ENCODE data around the gene GSG1L. TPM values are rescaled to one million over a fixed set of nuclear protein-coding genes. Genes with fewer than 3 reads are reported as not detected.
A peak's percentile ranks its signal among the peaks of the same experiment; 100 is the strongest.

The GSG1L gene
- total RNA-seq, 1 donor from 2014 or later, result 1.6 TPM

DNA sequence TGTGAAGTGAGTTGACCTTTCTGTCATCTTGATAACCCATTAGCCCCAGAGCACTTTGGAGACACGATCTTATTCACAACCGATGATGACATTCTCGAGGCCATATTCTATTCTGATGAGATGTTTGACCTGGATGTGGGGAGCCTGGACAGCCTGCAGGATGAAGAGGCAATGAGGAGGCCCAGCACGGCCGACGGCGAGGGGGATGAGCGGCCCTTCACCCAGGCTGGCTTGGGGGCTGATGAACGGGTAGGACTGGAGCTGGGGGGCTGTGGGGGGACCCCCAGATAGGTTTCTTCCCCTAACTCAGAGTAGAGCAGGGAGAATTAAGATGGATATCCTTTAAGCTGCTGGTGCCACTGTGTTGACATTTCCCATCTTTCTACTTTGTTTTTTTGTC, 311.8 kb downstream of the GSG1L start:
- Histone ChIP-seq H3K36me3 (peaks cover 5% of the 10 kb centered on the region), H3K27me3 (no peaks in the 10 kb centered on the region), H3K4me1 (no peaks in the 10 kb centered on the region), H3K4me3 (no peak overlapping the region), H3K27ac (no peak overlapping the region), H3K9me3 (no peaks in the 10 kb centered on the region)
- ATAC-seq, result no peak
- intact Hi-C loops (cut with DNase I), result no loop called here
- no peak for DNase-seq
- TF ChIP-seq, protein P1, sequence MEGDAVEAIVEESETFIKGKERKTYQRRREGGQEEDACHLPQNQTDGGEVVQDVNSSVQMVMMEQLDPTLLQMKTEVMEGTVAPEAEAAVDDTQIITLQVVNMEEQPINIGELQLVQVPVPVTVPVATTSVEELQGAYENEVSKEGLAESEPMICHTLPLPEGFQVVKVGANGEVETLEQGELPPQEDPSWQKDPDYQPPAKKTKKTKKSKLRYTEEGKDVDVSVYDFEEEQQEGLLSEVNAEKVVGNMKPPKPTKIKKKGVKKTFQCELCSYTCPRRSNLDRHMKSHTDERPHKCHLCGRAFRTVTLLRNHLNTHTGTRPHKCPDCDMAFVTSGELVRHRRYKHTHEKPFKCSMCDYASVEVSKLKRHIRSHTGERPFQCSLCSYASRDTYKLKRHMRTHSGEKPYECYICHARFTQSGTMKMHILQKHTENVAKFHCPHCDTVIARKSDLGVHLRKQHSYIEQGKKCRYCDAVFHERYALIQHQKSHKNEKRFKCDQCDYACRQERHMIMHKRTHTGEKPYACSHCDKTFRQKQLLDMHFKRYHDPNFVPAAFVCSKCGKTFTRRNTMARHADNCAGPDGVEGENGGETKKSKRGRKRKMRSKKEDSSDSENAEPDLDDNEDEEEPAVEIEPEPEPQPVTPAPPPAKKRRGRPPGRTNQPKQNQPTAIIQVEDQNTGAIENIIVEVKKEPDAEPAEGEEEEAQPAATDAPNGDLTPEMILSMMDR (IDR thresholded peaks at IDR 0.05), result no peak

DNA sequence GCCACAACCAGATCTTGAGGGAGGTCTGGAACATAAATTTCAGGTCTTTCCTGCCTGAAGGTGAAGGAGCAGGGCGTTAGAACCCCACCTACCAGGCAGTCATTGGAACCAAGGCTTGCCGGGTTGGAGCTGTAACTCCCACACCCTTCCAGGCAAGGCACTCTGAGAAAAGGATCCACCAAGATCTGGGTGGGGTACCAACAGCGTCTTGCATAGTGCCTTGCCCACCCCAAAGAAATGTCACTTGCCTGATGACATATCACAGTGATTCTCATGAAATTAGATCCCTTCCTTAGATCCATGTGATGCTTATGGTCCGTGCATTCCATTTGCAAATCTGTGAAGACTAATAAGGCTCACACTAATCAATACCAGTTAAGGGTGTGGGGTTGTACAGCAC, 312.3 kb downstream of the GSG1L start:
- DNase-seq (no peak), ATAC-seq (no peak)
- H3K4me1 ChIP-seq, result no peaks in the 10 kb centered on the region
- no peak overlapping the region for H3K4me3 ChIP-seq
- intact Hi-C loops (cut with DNase I), result no loop called here
- no peaks in the 10 kb centered on the region for H3K27me3 ChIP-seq
- no peak overlapping the region for H3K27ac ChIP-seq
- peaks cover 5% of the 10 kb centered on the region for H3K36me3 ChIP-seq
- TF ChIP-seq, protein P1 (IDR thresholded peaks at IDR 0.05), result no peak
- no peaks in the 10 kb centered on the region for H3K9me3 ChIP-seq

DNA sequence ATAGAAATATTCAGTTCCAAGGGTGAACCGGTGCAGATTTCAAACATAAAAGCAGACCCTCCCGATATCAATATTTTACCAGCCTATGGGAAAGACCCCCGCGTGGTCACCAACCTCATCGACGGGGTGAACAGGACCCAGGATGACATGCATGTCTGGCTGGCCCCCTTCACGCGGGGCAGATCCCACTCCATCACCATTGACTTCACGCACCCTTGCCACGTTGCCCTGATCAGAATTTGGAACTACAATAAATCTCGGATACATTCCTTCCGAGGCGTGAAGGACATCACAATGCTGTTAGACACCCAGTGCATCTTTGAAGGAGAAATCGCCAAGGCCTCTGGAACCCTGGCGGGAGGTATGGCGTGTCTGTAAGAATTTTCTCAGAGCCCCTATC, 313.6 kb downstream of the GSG1L start:
- no peak for DNase-seq
- Histone ChIP-seq H3K36me3 (peaks cover 5% of the 10 kb centered on the region), H3K27ac (no peak overlapping the region), H3K4me3 (no peak overlapping the region), H3K9me3 (no peaks in the 10 kb centered on the region), H3K4me1 (no peaks in the 10 kb centered on the region), H3K27me3 (no peaks in the 10 kb centered on the region)
- TF ChIP-seq, protein P1 (IDR thresholded peaks at IDR 0.05), result no peak
- intact Hi-C loops (cut with DNase I), result no loop called here
- ATAC-seq, result no peak

DNA sequence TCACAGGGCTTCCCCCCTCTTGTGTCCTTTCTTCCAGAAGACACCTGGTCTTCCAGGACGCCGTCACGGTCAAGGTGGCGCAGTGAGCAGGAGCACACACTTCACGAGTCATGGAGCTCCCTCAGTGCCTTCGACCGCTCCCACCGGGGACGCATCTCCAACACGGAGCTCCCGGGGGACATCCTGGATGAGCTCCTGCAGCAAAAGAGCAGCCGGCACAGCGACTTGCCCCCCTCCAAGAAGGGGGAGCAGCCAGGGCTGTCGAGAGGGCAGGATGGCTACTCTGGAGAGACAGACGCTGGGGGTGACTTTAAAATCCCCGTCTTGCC, 314.0 kb downstream of the GSG1L start:
- TF ChIP-seq, protein P1 (IDR thresholded peaks at IDR 0.05), result no peak
- H3K4me3 ChIP-seq, result no peak overlapping the region
- H3K27me3 ChIP-seq, result no peaks in the 10 kb centered on the region
- no peak overlapping the region for H3K27ac ChIP-seq
- H3K4me1 ChIP-seq, result no peaks in the 10 kb centered on the region
- no peaks in the 10 kb centered on the region for H3K9me3 ChIP-seq
- peaks cover 5% of the 10 kb centered on the region for H3K36me3 ChIP-seq
- intact Hi-C loops (cut with DNase I), result no loop called here
- DNase-seq (no peak), ATAC-seq (no peak)

DNA sequence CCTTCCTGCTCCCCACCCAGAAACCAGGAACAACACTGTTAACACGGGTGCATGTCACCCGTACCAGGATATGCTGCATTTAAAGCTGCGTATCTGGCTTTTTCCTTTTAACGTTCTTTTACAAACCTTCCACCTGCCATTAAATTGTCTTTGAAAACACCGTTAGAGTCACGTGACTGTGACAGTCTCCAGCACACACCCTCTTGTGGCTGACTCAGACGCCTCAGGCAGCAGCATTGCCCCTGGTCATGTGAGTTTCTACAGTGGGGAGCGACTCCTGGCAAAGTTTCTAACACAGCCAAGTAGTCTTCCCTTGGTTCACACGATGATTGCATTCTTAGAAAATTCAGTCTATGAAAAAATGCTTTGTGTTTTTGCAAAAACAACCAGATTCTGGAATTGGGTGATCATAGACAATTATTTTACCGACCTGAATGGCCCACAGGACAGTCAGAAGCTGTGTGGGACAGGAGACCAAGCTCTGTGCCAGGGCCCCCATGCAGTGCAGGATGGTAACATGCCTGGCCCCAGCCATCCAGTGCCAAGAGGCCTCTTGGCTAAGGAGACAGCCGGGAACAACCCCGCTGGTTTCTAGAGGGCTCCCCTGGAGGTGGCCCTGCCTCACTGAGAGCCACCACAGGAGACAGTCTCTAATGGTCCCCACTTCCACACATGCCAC, 314.5 kb downstream of the GSG1L start:
- no peak overlapping the region for H3K4me3 ChIP-seq
- H3K27me3 ChIP-seq, result no peaks in the 10 kb centered on the region
- H3K27ac ChIP-seq, result no peak overlapping the region
- H3K36me3 ChIP-seq, result peaks cover 5% of the 10 kb centered on the region
- H3K9me3 ChIP-seq, result no peaks in the 10 kb centered on the region
- intact Hi-C loops (cut with DNase I), result no loop called here
- DNase-seq (no peak), ATAC-seq (peak; percentile 63)
- no peaks in the 10 kb centered on the region for H3K4me1 ChIP-seq
- TF ChIP-seq, protein P1 (IDR thresholded peaks at IDR 0.05), result no peak

DNA sequence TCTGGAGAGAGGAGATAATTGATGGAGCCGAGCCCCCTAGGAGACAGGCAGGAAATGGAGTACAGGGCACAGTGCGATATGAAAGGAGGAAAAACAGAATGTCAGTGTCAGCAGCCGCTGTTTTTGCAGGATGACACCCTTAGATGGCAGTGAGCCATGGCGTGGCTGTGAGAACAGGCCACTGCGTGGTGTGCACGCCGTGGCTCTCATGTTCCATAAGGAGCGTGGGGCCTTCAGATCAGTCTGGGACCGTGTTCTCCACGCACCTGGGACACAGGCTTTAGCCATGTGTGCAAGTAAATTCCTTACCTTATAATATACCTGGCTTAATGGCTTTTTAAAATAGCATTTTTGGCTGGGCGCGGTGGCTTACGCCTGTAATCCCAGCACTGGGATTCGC, 315.6 kb downstream of the GSG1L start:
- no peaks in the 10 kb centered on the region for H3K27me3 ChIP-seq
- H3K9me3 ChIP-seq, result no peaks in the 10 kb centered on the region
- no peak overlapping the region for H3K4me3 ChIP-seq
- no peak for DNase-seq
- no peak overlapping the region for H3K27ac ChIP-seq
- H3K36me3 ChIP-seq, result peaks cover 5% of the 10 kb centered on the region
- TF ChIP-seq, protein P1 (IDR thresholded peaks at IDR 0.05), result no peak
- intact Hi-C loops (cut with DNase I), result no loop called here
- no peak for ATAC-seq
- no peaks in the 10 kb centered on the region for H3K4me1 ChIP-seq

All from upper lobe of right lung (tissue), 1 donor.